ENCODE results near the gene SP5.

- TF ChIP-seq POLR2AphosphoS5 (IDR thresholded peaks at IDR 0.05; ENCODE audit: low read depth, low read length) (no peak), TAF1 (IDR thresholded peaks at IDR 0.05; ENCODE audit: low read depth, low read length) (no peak), POLR2A (IDR thresholded peaks at IDR 0.05; ENCODE audit: low read depth, low read length) (no peak)
Observed at GRCh38 chr2:170742896-170743529, 27.9 kb downstream of the SP5 start.

All from GM12891 (cell line).